NCI-H345 treated with DMSO at 0.1 percent for 48 hours (cell line): ENCODE results near the gene ABT1.

ENCODE experiments used
- DNase-seq: peaks from one replicate; lab custom pipeline; 2025; ENCODE audit not compliant: unreplicated experiment; lab: John Stamatoyannopoulos, UW

Gene ABT1

DNA sequence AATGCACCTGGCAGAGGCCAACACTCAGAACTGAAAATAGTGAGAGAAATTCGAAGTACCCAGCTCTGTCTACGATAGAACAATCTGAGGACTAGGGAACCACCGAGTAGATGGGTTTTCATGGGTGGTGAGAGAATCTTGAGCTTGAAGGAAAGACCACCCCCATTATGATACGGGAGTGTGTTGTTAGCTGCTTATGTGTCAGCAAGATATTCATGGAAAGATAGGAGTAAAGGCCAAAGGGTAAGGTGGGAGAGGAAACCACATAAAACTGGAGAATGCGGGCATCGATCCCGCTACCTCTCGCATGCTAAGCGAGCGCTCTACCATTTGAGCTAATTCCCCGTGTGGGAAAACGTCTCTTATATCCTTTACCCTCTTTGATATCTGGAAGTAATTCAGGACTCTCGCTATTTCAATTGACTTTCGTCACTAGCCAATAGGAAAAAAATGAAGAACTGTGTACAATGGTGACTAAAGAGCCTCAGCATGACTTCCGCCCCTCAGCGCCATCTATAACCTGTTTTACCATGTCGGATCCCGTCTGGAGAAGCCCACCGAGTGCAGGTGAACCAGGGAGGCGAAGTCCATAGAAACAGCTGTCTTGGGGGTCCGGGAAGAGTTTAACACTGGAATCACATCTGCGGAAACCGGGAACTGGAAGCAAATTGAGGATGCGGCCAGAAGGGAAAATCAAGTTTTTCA, 25.0 kb upstream of the ABT1 start:
- peak; percentile 77 for DNase-seq

DNA sequence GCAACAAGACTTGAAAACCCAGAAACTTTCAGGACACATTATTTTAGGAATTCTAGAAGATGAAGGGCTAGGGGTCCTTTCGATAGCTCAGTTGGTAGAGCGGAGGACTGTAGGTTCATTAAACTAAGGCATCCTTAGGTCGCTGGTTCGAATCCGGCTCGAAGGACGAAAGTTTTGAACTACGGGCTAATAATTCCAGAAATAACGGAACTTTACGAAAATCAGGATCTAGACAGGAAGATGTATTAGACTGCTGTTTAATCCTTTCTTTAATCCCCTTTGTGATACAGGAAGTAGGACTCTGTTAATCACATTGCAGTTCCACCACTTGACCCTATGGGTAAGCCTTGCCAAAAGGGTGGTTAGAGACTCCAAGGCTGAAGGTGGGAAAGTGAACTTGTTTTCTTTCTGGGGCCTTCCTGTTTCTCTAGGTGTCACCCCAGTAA, 21.2 kb upstream of the ABT1 start:
- DNase-seq: no peak

DNA sequence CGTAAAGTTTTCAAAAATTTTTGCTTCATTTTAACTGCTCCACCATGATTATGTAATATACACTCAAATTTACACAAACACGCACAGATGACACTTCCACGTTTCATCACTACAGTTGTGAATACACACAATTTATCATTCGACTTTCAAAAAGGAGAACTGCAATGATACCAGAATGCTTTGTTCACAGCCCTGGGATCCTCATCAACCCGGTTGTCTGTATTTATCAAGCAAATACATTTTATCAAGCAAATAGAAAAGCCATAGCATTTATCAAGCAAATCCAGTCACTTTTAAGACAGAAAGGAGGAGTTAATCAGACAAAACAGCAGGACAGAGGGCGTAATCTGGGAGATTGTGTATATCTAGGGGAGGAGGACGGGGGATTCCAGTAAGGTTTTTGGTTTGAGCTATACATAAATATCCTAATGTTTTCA, 20.3 kb upstream of the ABT1 start:
- no peak for DNase-seq

DNA sequence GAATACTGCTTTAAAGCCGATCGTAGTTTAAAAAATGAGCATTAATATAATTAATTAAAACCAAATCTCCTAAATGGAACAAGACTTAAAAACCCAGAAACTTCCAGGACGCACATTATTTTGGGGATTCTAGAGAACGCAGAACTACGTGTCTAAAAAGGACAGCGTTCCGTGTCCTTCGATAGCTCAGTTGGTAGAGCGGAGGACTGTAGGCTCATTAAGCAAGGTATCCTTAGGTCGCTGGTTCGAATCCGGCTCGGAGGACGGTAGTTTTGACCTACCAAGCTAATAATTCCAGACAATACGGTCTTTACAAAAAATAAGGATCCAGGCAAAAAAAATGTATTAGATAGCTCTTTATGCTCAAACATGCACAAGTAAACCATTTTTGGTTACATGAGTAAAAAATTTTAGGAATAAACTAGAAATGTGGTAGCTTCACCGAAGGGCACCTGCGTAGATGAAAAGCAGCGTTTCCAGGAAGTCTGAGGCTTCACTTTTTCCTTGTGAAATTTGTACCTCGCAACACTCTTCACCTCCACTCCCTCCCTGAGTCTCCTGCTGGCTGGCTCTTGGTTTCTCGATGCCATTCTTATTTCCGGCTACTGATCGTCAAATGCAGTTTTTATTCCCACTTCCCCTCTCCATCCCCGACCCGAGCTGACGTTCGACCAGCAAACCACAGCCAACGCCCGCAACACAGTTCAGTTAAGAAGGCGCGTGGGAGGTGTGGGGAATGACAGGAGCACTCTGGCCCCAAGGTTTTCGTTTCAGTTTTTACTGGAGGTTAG, 19.6 kb upstream of the ABT1 start:
- no peak for DNase-seq

DNA sequence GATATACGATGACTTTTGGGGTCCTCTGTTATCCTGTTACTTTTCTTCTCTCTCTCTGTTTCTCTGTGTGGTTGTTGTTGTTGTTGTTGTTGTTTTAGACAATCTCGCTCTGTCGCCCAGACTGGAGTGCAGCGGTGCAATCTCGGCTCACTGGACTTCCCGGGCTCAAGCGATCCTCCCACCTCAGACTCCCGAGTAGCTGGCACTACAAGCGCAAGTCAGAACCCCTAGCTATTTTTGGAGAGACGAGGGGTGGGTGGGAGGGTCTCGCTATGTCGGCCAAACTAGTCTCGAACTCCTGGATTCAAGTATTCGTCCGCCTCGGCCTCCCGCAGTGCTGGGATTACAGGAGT, 19.1 kb upstream of the ABT1 start:
- no peak for DNase-seq

DNA sequence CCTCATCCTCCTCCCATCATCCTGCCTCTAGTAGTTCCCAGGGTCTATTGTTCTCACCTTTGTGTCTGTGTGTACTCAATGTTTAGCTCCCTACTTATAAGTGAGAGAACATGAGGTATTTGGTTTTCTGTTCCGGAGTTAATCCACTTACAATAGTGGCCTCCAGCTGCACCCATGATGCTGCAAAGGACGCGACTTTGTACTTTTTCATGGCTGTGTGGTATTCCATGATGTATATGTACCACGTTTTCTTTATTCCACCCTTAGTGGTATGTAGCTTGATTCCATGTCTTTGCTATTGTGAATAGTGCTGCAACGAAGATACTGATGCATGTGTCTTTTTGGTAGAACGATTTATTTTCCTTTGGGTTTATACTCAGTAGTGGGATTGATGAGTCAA, 18.5 kb upstream of the ABT1 start:
- no peak for DNase-seq

DNA sequence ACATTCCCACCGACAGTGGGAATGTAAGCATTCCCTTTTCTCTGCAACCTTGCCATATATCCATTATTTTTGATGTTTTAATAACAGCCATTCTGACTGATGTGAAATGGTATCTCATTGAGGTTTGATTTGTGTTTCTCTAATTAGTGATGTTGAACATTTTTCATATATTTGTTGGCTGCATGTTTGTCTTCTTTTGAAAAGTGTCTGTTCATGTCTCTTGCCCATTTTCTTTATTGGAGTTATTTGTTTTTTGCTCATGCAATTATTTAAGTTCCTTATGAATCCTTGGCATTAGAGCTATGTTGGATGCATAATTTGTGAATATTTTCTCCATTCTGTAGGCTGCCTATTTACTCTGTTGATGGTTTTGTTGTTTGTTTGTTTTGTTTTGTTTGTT, 18.0 kb upstream of the ABT1 start:
- no peak for DNase-seq

DNA sequence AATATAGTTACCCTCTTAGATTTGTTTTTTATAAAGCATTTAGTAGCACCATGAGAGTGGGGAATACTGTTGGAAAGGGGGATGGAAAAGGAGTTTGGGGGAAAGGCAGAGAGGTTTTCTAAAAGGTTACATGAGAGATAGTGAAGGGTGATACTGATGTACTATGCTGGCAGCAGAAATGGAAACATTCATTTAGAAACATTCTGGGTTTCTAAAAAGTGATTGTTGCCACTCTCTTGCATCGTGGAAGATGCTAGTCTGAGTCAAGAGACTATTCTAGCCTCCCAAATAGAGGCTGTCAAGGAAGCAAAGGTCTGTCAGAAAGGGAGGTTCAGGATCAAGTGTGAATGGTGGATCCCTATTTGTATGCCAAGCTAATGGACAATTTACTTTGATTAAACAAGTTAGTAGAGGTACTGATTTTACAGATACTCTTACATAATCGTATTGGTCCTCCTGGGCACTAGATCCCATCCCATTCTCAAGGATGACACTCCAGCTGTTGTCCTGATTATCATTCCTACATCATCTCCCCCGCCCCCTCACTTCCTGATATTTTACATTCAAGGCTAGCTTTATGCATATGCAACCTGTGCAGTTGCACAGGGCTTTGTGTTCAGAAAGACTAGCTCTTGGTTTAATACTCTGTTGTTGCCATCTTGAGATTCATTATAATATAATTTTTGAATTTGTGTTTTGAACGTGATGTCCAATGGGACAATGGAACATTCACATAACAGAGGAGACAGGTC, 15.4 kb upstream of the ABT1 start:
- no peak for DNase-seq

DNA sequence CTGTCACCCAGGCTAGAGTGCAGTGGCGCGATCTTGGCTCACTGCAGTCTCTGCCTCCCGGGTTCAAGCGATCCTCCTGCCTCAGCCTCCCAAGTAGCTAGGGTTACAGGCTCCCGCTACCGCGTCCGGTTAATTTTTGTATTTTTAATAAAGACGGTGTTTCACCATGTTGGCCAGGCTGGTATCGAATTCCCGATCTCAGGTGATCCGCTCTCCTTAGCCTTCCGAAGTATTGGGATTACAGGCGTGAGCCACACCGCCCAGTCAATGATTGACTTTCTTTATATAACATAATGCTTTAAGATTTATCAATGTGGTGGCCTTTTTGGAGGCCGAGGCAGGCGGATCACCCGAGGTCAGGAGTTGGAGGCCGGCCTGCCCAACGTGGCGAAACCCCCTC, 7.8 kb upstream of the ABT1 start:
- DNase-seq: no peak

DNA sequence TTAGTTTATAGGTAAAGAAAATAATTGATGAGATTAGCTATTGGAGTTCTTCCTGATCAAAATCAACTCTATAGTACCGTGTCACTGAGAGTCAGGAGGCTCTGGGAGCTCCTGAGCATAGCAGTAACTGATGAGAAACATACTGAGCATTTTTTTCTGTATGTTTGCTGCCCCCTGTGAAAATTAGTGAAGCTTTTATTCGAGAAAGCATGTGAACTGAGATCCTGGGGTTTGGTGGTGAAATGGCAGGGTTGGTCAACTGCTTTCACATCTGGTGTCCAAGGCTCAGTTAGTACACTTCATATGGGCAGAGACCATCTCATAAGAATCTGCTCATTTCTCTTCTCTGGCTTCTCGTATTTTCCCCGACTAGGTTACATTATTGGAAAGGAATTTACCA, 4.1 kb upstream of the ABT1 start:
- DNase-seq: no peak

DNA sequence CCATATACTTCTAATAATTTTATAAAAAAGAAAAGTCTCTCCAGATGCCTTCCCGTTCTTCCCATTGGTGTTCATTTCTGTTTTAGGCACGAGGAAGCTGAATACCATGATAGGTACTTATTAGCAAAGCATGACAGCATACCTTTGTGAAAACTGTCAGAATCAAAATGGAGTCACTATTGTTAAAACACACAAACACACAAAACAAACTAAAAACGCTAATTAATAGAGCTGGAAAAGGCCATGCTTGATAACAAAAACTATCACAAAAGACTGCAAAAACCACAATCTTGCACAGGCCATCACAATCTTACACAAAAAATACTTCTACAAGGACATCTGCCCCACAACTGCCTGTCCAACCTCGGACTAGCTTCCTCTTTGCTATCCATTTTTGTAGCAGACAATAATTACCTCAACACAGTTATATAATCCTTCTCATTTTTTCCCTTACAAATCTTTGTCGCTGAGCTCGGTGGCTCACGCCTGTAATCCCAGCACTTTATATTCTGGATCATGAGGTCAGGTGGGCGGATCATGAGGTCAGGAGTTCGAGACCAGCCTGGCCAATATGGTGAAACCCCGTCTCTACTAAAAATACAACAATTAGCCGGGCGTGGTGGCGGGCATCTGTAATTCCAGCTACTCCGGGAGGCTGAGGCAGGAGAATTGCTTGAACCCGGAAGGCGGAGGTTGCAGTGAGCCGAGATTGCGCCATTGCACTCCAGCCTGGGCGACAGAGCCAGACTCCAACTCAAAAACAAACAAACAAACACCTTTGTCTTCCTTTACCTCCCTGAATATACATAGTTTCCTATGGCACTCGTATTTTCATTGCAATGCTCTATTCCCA, 3.2 kb upstream of the ABT1 start:
- DNase-seq: no peak

DNA sequence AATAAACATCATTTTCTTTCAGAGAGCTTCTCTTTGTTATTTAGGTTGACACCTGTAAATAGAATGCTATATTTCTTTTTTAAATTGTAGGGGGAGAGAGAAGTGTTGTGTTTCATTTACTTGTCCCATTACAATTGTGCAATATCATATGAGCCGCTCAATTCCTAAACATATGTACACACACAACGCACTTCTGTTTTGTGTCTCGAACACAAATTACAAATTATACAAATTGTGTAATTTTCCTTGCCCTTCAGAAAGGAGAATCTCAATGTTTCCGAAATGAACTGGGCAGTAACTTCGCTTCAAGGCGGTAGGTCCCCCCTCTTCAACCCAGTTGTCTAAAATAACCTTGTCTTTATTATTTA, 2.6 kb upstream of the ABT1 start:
- DNase-seq: no peak

DNA sequence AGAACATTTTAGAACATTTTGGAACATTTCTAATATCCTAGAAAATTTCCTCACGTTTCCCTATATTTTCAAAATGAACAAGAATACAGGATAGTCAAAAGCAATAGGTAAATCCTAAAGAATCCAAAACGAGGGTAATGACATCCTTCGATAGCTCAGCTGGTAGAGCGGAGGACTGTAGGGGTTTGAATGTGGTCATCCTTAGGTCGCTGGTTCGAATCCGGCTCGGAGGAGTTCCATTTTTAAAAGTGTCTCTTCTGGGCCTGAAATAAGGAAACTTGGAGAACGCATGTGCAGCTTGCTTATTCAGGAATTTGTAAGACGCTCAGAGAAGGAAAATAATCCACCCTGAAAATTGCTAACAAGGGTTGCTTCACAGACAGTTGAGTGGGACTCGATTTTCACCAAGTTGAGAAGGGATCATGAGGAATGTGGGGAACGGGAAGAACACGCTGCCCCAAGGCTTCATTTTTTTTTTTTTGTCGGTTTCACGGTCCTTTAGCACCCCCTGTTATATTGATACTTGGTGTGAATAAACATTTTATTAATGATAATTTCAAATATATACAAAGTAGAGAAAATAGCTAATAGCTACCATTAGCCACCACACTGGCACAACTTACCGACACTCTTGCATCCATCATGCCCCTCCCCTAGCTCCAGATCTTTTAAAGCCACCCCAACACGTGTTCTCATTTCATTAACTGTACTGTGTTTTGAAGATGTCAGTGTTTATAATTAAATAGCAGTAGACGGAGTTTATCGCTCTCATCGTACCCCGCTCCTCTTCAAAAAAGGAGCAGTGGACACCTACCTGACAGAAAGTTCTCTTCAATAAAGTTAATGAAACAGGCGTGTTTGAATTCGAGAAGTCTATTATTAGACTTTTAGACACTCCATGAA, 1.8 kb upstream of the ABT1 start:
- DNase-seq: no peak

DNA sequence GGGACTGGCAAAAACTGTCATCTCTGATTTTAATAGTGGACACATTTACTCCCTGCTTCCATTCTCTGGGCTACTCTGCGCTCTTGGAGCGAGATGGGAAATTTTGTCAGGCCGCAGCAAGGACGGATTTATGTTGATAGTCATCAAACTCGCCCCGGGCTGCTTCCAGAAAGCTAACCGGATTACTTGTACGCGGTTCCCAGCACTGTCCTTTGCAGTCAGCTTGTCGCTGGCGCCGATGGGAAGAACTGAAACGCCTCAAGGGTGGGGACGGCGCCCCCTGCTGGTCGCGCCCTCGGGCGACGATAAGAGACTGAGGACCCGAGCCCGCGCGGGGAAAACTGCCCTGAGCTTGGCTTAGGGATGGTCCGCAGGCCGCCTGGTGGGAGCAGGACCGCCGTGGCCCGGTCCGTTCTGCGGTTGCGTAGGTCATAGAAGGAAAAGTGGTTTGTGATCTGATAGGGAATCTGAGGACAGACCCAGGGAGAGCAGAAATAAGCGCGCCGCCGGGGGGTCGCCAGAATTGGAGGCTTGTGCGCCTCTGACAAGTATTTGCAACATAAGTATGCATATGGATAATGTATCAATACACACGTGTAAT, 984 bp upstream of the ABT1 start:
- DNase-seq: peak; percentile 85

DNA sequence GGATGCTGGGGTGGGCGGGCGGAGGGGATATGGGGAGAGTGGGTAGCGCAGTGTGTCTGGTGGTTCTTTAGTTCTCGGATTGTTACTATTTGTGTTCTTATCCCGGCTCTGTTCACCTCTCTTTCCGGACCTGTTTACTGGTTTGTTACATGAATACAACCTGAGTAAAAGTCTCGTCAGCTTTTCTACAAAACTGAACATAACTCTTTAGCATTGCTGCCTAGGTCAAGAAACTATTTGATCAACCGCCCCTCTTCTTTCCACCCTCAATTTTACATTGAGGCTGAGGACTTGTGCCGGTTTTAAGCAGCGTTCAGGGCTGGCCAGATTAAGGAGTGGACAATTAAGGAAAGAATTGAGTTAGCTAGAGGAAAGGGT, 625 bp downstream of the ABT1 start:
- DNase-seq: no peak

DNA sequence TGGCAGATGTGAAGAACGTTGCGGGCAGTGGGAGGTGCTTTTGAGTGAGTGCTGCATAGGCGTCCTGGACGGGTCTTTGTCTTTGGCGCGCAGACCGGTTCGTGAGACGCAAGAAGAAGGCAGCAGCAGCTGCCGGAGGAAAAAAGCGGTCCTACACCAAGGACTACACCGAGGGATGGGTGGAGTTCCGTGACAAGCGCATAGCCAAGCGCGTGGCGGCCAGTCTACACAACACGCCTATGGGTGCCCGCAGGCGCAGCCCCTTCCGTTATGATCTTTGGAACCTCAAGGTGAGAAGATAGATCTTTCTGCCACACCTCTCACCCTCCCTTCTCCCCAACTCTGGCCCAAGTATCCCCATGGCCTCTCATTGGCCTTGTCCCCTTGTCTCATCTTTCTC, 1.1 kb downstream of the ABT1 start:
- no peak for DNase-seq

DNA sequence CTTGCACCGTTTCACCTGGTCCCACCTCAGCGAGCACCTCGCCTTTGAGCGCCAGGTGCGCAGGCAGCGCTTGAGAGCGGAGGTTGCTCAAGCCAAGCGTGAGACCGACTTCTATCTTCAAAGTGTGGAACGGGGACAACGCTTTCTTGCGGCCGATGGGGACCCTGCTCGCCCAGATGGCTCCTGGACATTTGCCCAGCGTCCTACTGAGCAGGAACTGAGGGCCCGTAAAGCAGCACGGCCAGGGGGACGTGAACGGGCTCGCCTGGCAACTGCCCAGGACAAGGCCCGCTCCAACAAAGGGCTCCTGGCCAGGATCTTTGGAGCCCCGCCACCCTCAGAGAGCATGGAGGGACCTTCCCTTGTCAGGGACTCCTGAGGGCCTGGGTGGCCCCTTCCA, 1.5 kb downstream of the ABT1 start:
- DNase-seq: no peak

DNA sequence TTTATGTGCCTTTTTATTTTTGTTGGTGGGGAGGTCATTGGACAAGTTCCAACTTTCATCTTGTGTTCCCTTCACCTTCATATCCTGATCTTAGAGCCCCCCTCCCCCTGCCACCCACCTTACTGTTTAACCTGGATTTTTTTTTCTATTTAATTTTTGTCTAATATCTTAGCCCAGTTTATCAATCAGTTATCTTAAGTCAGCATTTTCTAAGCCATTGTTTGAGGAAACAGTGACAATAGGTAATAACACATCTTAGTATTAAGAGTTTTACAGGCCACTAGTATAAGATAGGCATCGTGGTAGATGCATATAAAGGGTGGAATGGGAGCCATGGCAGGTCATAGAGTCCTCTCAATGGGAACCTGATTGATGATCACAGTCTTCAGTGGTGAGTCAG, 2.4 kb downstream of the ABT1 start:
- no peak for DNase-seq

DNA sequence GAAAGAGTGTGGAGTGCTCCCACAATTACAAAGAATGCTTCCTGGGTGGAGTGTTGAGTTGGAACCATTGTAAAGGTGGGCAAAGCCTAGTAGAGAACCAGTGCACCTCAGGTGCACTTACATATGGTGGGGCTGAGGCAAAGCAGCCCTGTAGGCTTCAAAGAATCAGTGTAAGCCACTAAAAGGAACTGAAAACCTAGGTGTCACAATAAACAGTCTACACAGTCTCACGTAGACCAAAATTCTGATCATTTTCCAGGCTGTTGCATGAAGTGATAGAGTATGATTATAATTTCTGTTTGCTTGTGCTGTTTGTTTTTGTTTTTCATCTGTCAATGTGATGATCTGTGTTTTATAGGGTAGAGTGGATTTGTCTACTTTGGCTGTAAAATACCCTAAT, 2.8 kb downstream of the ABT1 start:
- no peak for DNase-seq

DNA sequence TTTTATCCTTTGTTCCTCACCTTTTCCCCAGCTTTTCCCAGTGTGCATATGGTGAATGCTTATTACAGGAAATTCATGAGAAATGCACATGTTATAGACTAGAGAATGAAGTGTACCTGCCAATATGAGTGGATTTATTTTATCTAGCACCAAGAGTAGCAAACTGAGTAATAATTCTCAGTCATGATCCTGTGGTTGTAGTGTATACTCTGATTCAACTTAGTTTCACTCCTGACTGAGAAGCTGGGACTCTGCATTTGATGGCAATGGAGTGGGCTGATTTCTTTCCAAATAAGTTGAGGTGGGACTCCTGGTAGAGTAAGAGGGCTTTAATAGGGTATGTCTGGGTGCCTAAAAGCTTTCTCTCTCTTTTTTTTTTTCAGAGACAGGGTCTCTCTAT, 4.0 kb downstream of the ABT1 start:
- no peak for DNase-seq
